Glutamatergic neuron (in vitro differentiated cells): ENCODE results near the gene IL21R. TPM values are rescaled to one million over a fixed set of nuclear protein-coding genes. Genes with fewer than 3 reads are reported as not detected.

Source experiments
- DNase-seq: peaks from one replicate; pipeline ENCODE4 v3.0.0; 2022
- H3K27ac Mint-ChIP-seq: one replicate; pipeline ENCODE4 v1.8.0; 2020; ENCODE audit warnings: mild to moderate bottlenecking, mixed read lengths, inconsistent platforms; ENCODE audit not compliant: unreplicated experiment
- H3K27me3 Mint-ChIP-seq: one replicate; pipeline ENCODE4 v1.8.0; 2020; ENCODE audit warnings: mild to moderate bottlenecking, moderate library complexity, mixed read lengths, inconsistent platforms; ENCODE audit not compliant: unreplicated experiment
- H3K36me3 Mint-ChIP-seq: one replicate; pipeline ENCODE4 v1.8.0; 2020; ENCODE audit warnings: mild to moderate bottlenecking, mixed read lengths, inconsistent platforms; ENCODE audit not compliant: unreplicated experiment
- H3K4me1 Mint-ChIP-seq: one replicate; pipeline ENCODE4 v1.8.0; 2020; ENCODE audit warnings: mild to moderate bottlenecking, low read depth, mixed read lengths, inconsistent platforms; ENCODE audit not compliant: unreplicated experiment
- H3K4me3 Mint-ChIP-seq: one replicate; pipeline ENCODE4 v1.8.0; 2020; ENCODE audit warnings: mild to moderate bottlenecking, mixed read lengths, inconsistent platforms; ENCODE audit not compliant: unreplicated experiment
- H3K9me3 Mint-ChIP-seq: one replicate; pipeline ENCODE4 v1.8.0; 2020; ENCODE audit warnings: mild to moderate bottlenecking, moderate library complexity, mixed read lengths, inconsistent platforms; ENCODE audit not compliant: unreplicated experiment
- CTCF ChIP-seq: fragments of 200-600 bp; sonication (generic); IDR thresholded peaks from one replicate; pipeline ENCODE4 v1.5.0; 2021; ENCODE audit not compliant: partially characterized antibody, unreplicated experiment
- total RNA-seq: library from RNA; stranded (reverse); fragmentation: NEBNext Ultra II Directional; extraction: Animal tissue kit (Norgen Biotek cat#: 25700); gene quantifications from one replicate; pipeline ENCODE4 v1.2.1, GENCODE V29; 2021; ENCODE audit not compliant: unreplicated experiment

The IL21R gene
- total RNA-seq, 1 donor from 2014 or later: 0.86 TPM

- no peak for TF ChIP-seq CTCF
- Mint-ChIP-seq H3K27me3 (peaks cover 3% of the 10 kb centered on the region), H3K4me1 (no peaks in the 10 kb centered on the region), H3K27ac (no peak overlapping the region), H3K36me3 (no peaks in the 10 kb centered on the region), H3K9me3 (no peaks in the 10 kb centered on the region), H3K4me3 (no peak overlapping the region)
- no peak for DNase-seq
Measured at GRCh38 chr16:27410761-27411160, 8.8 kb downstream of the IL21R start.

- no peak overlapping the region for H3K27ac Mint-ChIP-seq
- no peaks in the 10 kb centered on the region for H3K27me3 Mint-ChIP-seq
Measured at GRCh38 chr16:27413956-27414355, 12.0 kb downstream of the IL21R start.

GRCh38 chr16:27414788-27415431 is 12.9 kb downstream of the IL21R start:
- H3K4me1 Mint-ChIP-seq: no peaks in the 10 kb centered on the region
- H3K9me3 Mint-ChIP-seq: no peaks in the 10 kb centered on the region
- no peak for DNase-seq
- H3K27ac Mint-ChIP-seq: no peak overlapping the region
- no peaks in the 10 kb centered on the region for H3K27me3 Mint-ChIP-seq
- H3K4me3 Mint-ChIP-seq: no peak overlapping the region
- TF ChIP-seq CTCF: no peak
- H3K36me3 Mint-ChIP-seq: no peaks in the 10 kb centered on the region

More at GRCh38 chr16:27413956-27414355, 12.0 kb downstream of the IL21R start:
- no peak for TF ChIP-seq CTCF
- no peak for DNase-seq
- Mint-ChIP-seq H3K36me3 (no peaks in the 10 kb centered on the region), H3K4me3 (no peak overlapping the region), H3K4me1 (no peaks in the 10 kb centered on the region), H3K9me3 (no peaks in the 10 kb centered on the region)

- peaks cover 1% of the 10 kb centered on the region for H3K36me3 Mint-ChIP-seq
- H3K4me1 Mint-ChIP-seq: no peaks in the 10 kb centered on the region
- no peak for TF ChIP-seq CTCF
- no peaks in the 10 kb centered on the region for H3K9me3 Mint-ChIP-seq
- H3K27me3 Mint-ChIP-seq: no peaks in the 10 kb centered on the region
- no peak overlapping the region for H3K4me3 Mint-ChIP-seq
- no peak for DNase-seq
- no peak overlapping the region for H3K27ac Mint-ChIP-seq
Measured at GRCh38 chr16:27417047-27417671, 15.2 kb downstream of the IL21R start.

- Mint-ChIP-seq H3K27me3 (peaks cover 7% of the 10 kb centered on the region), H3K27ac (no peak overlapping the region), H3K4me3 (no peak overlapping the region), H3K36me3 (peaks cover 8% of the 10 kb centered on the region), H3K4me1 (no peaks in the 10 kb centered on the region), H3K9me3 (peaks cover 4% of the 10 kb centered on the region)
- no peak for TF ChIP-seq CTCF
- no peak for DNase-seq
Measured at GRCh38 chr16:27421961-27422740, 20.2 kb downstream of the IL21R start.
